Fibroblast of villous mesenchyme (primary cell): ENCODE results near the gene KLHL17. TPM values are rescaled to one million over a fixed set of nuclear protein-coding genes. Genes with fewer than 3 reads are reported as not detected.

Experiments
- DNase-seq: peaks from one replicate; pipeline ENCODE4 v3.0.0-alpha.2; 2010; ENCODE audit warnings: low read depth
- H3K4me3 ChIP-seq: 2 replicates; pipeline ENCODE4 v1.5.1; 2011; ENCODE audit warnings: low read depth, mild to moderate bottlenecking, low read length
- CTCF ChIP-seq: IDR thresholded peaks from 2 replicates; pipeline ENCODE4 v1.5.1; 2012; ENCODE audit warnings: low read depth, mild to moderate bottlenecking, low read length; ENCODE audit not compliant: insufficient read depth
- total RNA-seq: library from RNA; depleted of rRNA; stranded (reverse); fragments of >200 nt; gene quantifications from 2 replicates; pipeline ENCODE4 v1.2.3, GENCODE V29; 2012

KLHL17 gene
- total RNA-seq, 1 donor: 6.0 TPM

GRCh38 chr1:932776-933602 is 27.4 kb upstream of the KLHL17 start:
- no peak for DNase-seq
- TF ChIP-seq CTCF: no peak
- H3K4me3 ChIP-seq: no peak overlapping the region

DNA sequence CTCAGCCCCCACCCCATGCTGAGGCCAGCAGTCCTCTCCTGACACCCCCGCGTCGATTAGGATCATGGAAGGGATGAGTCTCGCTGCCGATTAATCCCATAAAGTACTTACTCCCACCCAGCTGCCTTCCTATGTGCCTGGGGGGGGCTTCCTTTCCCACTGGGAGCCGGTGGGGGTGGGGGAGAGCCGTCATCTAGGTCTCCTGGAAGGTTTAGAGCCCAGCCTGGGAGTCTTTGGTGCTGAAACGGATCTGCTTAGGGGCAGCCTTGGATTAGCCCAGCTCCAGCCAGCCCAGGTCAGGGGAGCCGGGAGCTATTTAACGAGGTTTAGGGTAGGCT is 26.8 kb upstream of the KLHL17 start:
- H3K4me3 ChIP-seq: no peak overlapping the region
- no peak for TF ChIP-seq CTCF

DNA sequence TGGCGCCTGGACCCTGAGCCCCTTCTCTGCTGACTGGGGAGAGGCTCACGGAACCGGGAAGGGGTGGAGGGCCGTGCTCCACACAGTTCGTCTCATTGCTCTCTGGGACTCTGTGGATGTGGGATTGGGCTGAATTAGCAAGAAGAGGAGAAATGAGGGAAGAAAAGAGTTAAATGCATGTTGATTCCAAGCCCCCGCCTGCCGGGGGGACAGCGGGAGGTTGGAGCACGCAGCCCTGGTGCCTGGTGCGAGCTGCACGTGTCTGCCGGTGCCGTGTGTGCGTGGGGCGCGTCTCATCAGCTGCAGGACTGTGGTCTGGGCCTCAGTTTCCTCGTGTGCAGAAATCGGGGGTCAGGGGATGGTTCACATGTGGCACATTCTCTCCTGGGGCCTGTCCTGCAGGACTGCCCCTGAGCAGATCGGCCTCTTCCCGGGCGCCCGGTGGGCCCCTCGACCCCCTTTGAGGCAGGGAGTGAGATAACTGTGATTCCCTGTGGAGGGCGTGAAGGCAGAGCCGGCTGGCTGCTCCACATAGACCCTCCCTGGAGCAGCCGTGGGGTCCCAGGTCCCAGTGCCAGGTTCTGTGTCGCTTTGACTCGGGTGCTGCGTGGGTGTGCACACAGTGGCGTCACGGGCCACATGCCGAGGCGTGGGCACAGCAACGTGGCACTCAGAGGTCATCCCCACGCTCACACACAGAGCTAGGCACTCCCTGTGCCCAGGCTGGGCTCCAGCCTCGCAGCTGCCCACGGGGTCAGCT is 25.2 kb upstream of the KLHL17 start:
- TF ChIP-seq CTCF: no peak
- no peak for DNase-seq
- no peak overlapping the region for H3K4me3 ChIP-seq

More for the DNA sequence above, 26.8 kb upstream of the KLHL17 start:
- no peak for DNase-seq

GRCh38 chr1:935751-936231 is 24.6 kb upstream of the KLHL17 start:
- no peak for DNase-seq
- no peak overlapping the region for H3K4me3 ChIP-seq
- no peak for TF ChIP-seq CTCF

- H3K4me3 ChIP-seq: no peak overlapping the region
- TF ChIP-seq CTCF: no peak
- no peak for DNase-seq
These were observed 23.8 kb upstream of the KLHL17 start for GRCh38 chr1:936348-937264.

DNA sequence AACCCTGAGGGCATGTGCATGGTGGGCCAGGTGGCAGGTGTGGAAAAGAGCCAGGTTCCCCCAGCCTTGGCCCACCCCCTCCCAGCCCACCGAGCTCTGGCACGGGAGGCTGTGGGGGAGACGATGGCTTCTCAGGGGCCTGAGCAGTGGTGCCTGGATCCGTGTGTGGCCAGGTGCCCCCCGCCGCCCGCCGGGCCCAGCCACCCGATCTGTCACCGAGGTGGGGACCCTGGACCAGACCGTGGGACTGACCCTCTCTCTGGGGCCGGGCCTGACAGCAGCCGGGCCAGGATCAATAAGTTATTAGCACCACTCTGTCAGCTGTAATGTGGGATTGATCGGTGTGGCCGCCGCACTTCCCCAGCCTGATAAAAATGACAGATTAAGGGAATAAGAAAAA is 22.9 kb upstream of the KLHL17 start:
- no peak for DNase-seq
- no peak for TF ChIP-seq CTCF
- no peak overlapping the region for H3K4me3 ChIP-seq
